WTC11 (cell line): ENCODE measurements around the gene RGS19. TPM values are rescaled to one million over a fixed set of nuclear protein-coding genes. Genes with fewer than 3 reads are reported as not detected.

ENCODE experiments used
- ATAC-seq: fragments of 200-7000 bp; cut with Tn5 transposase; 2 replicates; pipeline ENCODE4 v1.10.0; 2021; ENCODE audit warnings: mild to moderate bottlenecking, moderate library complexity
- CTCF ChIA-PET: fragments of 300-600 bp; sonication (Branson Sonifier 250); formaldehyde crosslinking; loops from one replicate; lab custom pipeline; 2021; ENCODE audit warnings: antibody characterized with exemption; lab: Charles Lee
- POLR2A ChIA-PET: fragments of 350-600 bp; sonication (Branson Sonifier 250); formaldehyde crosslinking; loops from one replicate; lab custom pipeline; 2021; ENCODE audit warnings: antibody characterized with exemption; lab: Charles Lee
- DNase-seq: peaks from one replicate; pipeline ENCODE4 v3.0.0; 2021; ENCODE audit warnings: low spot score
- H3K27ac Mint-ChIP-seq: 2 replicates; pipeline ENCODE4 v1.8.0; 2021; ENCODE audit warnings: mixed read lengths
- H3K27me3 Mint-ChIP-seq: 2 replicates; pipeline ENCODE4 v1.8.0; 2021; ENCODE audit warnings: low read depth, mild to moderate bottlenecking, moderate library complexity, mixed read lengths
- H3K36me3 Mint-ChIP-seq: 2 replicates; pipeline ENCODE4 v1.8.0; 2021; ENCODE audit warnings: mixed read lengths
- H3K4me1 Mint-ChIP-seq: 2 replicates; pipeline ENCODE4 v1.8.0; 2022; ENCODE audit warnings: mixed read lengths
- H3K4me3 Mint-ChIP-seq: 2 replicates; pipeline ENCODE4 v1.8.0; 2021; ENCODE audit warnings: mild to moderate bottlenecking, moderate library complexity, mixed read lengths
- H3K9me3 Mint-ChIP-seq: 2 replicates; pipeline ENCODE4 v1.8.0; 2021; ENCODE audit warnings: mixed read lengths
- CBFB ChIP-seq: sonication (generic); formaldehyde crosslinking; IDR thresholded peaks from 2 replicates; pipeline ENCODE4 v1.8.1; 2022; ENCODE audit warnings: mild to moderate bottlenecking, low read depth, missing genetic modification reagents
- GABPB1 ChIP-seq: sonication (generic); formaldehyde crosslinking; IDR thresholded peaks from 2 replicates; pipeline ENCODE4 v1.8.1; 2023; ENCODE audit warnings: mild to moderate bottlenecking, missing genetic modification reagents
- GTF2I ChIP-seq: fragments of 250-450 bp; sonication (Bioruptor Pico); conservative IDR thresholded peaks from 2 replicates; pipeline ENCODE4 v1.4.0; 2021; ENCODE audit warnings: mild to moderate bottlenecking
- HMGA2 ChIP-seq: fragments of 250-450 bp; sonication (Bioruptor Pico); IDR thresholded peaks from 2 replicates; pipeline ENCODE4 v1.4.0; 2021; ENCODE audit warnings: mild to moderate bottlenecking, moderate library complexity
- SP1 ChIP-seq: sonication (generic); formaldehyde crosslinking; conservative IDR thresholded peaks from 2 replicates; pipeline ENCODE4 v1.8.1; 2022; ENCODE audit warnings: missing genetic modification reagents
- TCF7 ChIP-seq: sonication (generic); formaldehyde crosslinking; IDR thresholded peaks from 2 replicates; pipeline ENCODE4 v1.8.0; 2022; ENCODE audit warnings: mild to moderate bottlenecking, low read depth, missing genetic modification reagents, moderate library complexity
- total RNA-seq: library from RNA; stranded (reverse); gene quantifications from 3 replicates; pipeline ENCODE4 v1.2.3, GENCODE V29; 2021
- TF ChIP-seq, protein P1 (sequence below): sonication (generic); formaldehyde crosslinking; IDR thresholded peaks from 2 replicates; pipeline ENCODE4 v1.8.1; 2023; ENCODE audit warnings: mild to moderate bottlenecking, missing genetic modification reagents
- TF ChIP-seq, protein P2 (sequence below): fragments of 250-450 bp; sonication (Bioruptor Pico); IDR thresholded peaks from 2 replicates; pipeline ENCODE4 v1.9.0; 2021; ENCODE audit warnings: mild to moderate bottlenecking
- TF ChIP-seq, protein P3 (sequence below): sonication (generic); formaldehyde crosslinking; IDR thresholded peaks from 2 replicates; pipeline ENCODE4 v1.8.0; 2022; ENCODE audit warnings: mild to moderate bottlenecking, missing genetic modification reagents
- TF ChIP-seq, protein P4 (sequence below): sonication (generic); formaldehyde crosslinking; IDR thresholded peaks from 2 replicates; pipeline ENCODE4 v1.8.0; 2022; ENCODE audit warnings: mild to moderate bottlenecking, missing genetic modification reagents
- TF ChIP-seq, protein P5 (sequence below): fragments of 250-450 bp; sonication (Bioruptor Pico); IDR thresholded peaks from 2 replicates; pipeline ENCODE4 v1.8.0; 2021; ENCODE audit warnings: mild to moderate bottlenecking
- TF ChIP-seq, protein P6 (sequence below): sonication (generic); formaldehyde crosslinking; conservative IDR thresholded peaks from 2 replicates; pipeline ENCODE4 v1.8.1; 2023; ENCODE audit warnings: mild to moderate bottlenecking, low read depth, missing genetic modification reagents, moderate library complexity
- TF ChIP-seq, protein P7 (sequence below): sonication (generic); formaldehyde crosslinking; IDR thresholded peaks from 2 replicates; pipeline ENCODE4 v1.8.0; 2023; ENCODE audit warnings: missing genetic modification reagents, mild to moderate bottlenecking, borderline replicate concordance

Gene RGS19
- total RNA-seq, 1 experiment from 2014 or later, result 13.8 TPM

DNA sequence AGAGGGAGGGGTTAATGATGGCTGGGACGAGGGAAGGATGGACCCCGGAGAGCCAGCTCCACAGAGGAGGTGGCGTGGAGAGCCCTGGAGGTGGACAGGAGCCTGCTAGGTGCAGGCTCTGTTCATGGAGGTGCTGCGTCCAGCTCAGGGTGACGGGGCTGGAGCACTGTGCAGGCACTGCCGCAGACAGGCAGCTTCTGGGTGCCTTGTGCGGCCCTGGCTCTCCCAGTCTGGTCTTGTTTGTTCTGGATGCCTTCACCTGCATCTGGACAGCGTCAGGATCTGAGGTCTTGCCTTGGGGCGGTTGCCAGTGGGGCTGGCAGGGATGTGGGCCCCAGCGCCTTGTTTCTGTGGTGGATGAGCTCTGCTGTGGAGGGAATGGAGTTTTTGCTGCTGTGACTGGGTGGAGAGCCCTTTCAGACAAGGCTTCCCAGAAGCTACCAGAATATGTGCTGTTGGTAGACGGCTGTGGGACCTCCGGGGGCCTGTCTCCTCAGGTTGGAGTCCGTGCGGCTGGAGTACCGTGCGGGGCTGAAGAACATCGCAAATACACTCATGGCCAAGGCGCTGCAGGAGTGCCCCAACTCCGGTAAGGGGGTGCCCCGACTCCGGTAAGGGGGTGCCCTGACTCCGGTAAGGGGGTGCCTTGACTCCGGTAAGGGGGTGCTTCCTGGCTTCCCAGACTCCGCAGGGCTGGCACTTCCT, 51.2 kb downstream of the RGS19 start (continued):
- TF ChIP-seq, protein P1, sequence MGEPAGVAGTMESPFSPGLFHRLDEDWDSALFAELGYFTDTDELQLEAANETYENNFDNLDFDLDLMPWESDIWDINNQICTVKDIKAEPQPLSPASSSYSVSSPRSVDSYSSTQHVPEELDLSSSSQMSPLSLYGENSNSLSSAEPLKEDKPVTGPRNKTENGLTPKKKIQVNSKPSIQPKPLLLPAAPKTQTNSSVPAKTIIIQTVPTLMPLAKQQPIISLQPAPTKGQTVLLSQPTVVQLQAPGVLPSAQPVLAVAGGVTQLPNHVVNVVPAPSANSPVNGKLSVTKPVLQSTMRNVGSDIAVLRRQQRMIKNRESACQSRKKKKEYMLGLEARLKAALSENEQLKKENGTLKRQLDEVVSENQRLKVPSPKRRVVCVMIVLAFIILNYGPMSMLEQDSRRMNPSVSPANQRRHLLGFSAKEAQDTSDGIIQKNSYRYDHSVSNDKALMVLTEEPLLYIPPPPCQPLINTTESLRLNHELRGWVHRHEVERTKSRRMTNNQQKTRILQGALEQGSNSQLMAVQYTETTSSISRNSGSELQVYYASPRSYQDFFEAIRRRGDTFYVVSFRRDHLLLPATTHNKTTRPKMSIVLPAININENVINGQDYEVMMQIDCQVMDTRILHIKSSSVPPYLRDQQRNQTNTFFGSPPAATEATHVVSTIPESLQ (CRISPR knock-in tag), result no peak

DNA sequence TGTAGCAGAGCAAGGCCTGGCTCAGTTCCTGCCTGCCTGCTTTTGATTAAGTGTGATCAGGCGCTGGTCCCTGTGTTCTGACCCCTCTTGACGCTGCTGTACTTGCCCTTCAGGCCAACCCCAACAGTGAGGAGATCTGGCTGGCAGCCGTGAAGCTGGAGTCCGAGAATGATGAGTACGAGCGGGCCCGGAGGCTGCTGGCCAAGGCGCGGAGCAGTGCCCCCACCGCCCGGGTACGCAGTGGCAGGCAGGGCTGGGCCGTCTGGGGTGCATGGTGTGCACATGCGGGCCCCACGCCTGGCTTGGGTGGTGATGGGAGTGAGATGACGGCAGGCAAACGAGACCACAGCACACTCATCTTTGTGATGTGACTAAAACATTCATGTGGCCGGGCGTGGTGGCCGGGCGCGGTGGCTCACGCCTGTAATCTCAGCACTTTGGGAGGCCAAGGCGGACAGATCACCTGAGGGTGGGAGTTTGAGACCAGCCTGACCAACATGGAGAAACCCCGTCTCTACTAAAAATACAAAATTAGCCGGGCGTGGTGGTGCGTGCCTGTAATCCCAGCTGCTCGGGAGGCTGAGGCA, 53.4 kb downstream of the RGS19 start:
- Mint-ChIP-seq H3K36me3 (peaks cover 66% of the 10 kb centered on the region), H3K27me3 (no peaks in the 10 kb centered on the region), H3K4me3 (no peak overlapping the region), H3K27ac (no peak overlapping the region), H3K9me3 (no peaks in the 10 kb centered on the region), H3K4me1 (no peaks in the 10 kb centered on the region)
- DNase-seq (no peak), ATAC-seq (no peak)
- CTCF ChIA-PET, result interaction anchor here (3.0 kb wide), 1 partner anchor 45 kb away, joined by 11 read pairs; the partner anchor contains the start of gene PRPF6
- POLR2A ChIA-PET, result no interaction called here
- TF ChIP-seq, protein P2, sequence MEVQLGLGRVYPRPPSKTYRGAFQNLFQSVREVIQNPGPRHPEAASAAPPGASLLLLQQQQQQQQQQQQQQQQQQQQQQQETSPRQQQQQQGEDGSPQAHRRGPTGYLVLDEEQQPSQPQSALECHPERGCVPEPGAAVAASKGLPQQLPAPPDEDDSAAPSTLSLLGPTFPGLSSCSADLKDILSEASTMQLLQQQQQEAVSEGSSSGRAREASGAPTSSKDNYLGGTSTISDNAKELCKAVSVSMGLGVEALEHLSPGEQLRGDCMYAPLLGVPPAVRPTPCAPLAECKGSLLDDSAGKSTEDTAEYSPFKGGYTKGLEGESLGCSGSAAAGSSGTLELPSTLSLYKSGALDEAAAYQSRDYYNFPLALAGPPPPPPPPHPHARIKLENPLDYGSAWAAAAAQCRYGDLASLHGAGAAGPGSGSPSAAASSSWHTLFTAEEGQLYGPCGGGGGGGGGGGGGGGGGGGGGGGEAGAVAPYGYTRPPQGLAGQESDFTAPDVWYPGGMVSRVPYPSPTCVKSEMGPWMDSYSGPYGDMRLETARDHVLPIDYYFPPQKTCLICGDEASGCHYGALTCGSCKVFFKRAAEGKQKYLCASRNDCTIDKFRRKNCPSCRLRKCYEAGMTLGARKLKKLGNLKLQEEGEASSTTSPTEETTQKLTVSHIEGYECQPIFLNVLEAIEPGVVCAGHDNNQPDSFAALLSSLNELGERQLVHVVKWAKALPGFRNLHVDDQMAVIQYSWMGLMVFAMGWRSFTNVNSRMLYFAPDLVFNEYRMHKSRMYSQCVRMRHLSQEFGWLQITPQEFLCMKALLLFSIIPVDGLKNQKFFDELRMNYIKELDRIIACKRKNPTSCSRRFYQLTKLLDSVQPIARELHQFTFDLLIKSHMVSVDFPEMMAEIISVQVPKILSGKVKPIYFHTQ (CRISPR knock-in tag), result no peak
- TF ChIP-seq GABPB1 (no peak), GTF2I (CRISPR knock-in tag) (no peak), SP1 (no peak), TCF7 (no peak), HMGA2 (CRISPR knock-in tag) (no peak), CBFB (CRISPR knock-in tag) (no peak)
- TF ChIP-seq, protein P3, sequence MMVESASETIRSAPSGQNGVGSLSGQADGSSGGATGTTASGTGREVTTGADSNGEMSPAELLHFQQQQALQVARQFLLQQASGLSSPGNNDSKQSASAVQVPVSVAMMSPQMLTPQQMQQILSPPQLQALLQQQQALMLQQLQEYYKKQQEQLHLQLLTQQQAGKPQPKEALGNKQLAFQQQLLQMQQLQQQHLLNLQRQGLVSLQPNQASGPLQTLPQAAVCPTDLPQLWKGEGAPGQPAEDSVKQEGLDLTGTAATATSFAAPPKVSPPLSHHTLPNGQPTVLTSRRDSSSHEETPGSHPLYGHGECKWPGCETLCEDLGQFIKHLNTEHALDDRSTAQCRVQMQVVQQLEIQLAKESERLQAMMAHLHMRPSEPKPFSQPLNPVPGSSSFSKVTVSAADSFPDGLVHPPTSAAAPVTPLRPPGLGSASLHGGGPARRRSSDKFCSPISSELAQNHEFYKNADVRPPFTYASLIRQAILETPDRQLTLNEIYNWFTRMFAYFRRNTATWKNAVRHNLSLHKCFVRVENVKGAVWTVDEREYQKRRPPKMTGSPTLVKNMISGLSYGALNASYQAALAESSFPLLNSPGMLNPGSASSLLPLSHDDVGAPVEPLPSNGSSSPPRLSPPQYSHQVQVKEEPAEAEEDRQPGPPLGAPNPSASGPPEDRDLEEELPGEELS (CRISPR knock-in tag), result no peak
- TF ChIP-seq, protein P4, sequence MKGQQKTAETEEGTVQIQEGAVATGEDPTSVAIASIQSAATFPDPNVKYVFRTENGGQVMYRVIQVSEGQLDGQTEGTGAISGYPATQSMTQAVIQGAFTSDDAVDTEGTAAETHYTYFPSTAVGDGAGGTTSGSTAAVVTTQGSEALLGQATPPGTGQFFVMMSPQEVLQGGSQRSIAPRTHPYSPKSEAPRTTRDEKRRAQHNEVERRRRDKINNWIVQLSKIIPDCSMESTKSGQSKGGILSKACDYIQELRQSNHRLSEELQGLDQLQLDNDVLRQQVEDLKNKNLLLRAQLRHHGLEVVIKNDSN (CRISPR knock-in tag), result no peak
- TF ChIP-seq, protein P5, sequence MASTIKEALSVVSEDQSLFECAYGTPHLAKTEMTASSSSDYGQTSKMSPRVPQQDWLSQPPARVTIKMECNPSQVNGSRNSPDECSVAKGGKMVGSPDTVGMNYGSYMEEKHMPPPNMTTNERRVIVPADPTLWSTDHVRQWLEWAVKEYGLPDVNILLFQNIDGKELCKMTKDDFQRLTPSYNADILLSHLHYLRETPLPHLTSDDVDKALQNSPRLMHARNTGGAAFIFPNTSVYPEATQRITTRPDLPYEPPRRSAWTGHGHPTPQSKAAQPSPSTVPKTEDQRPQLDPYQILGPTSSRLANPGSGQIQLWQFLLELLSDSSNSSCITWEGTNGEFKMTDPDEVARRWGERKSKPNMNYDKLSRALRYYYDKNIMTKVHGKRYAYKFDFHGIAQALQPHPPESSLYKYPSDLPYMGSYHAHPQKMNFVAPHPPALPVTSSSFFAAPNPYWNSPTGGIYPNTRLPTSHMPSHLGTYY (CRISPR knock-in tag), result no peak
- TF ChIP-seq, protein P6, sequence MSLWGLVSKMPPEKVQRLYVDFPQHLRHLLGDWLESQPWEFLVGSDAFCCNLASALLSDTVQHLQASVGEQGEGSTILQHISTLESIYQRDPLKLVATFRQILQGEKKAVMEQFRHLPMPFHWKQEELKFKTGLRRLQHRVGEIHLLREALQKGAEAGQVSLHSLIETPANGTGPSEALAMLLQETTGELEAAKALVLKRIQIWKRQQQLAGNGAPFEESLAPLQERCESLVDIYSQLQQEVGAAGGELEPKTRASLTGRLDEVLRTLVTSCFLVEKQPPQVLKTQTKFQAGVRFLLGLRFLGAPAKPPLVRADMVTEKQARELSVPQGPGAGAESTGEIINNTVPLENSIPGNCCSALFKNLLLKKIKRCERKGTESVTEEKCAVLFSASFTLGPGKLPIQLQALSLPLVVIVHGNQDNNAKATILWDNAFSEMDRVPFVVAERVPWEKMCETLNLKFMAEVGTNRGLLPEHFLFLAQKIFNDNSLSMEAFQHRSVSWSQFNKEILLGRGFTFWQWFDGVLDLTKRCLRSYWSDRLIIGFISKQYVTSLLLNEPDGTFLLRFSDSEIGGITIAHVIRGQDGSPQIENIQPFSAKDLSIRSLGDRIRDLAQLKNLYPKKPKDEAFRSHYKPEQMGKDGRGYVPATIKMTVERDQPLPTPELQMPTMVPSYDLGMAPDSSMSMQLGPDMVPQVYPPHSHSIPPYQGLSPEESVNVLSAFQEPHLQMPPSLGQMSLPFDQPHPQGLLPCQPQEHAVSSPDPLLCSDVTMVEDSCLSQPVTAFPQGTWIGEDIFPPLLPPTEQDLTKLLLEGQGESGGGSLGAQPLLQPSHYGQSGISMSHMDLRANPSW (CRISPR knock-in tag), result no peak
- TF ChIP-seq, protein P7, sequence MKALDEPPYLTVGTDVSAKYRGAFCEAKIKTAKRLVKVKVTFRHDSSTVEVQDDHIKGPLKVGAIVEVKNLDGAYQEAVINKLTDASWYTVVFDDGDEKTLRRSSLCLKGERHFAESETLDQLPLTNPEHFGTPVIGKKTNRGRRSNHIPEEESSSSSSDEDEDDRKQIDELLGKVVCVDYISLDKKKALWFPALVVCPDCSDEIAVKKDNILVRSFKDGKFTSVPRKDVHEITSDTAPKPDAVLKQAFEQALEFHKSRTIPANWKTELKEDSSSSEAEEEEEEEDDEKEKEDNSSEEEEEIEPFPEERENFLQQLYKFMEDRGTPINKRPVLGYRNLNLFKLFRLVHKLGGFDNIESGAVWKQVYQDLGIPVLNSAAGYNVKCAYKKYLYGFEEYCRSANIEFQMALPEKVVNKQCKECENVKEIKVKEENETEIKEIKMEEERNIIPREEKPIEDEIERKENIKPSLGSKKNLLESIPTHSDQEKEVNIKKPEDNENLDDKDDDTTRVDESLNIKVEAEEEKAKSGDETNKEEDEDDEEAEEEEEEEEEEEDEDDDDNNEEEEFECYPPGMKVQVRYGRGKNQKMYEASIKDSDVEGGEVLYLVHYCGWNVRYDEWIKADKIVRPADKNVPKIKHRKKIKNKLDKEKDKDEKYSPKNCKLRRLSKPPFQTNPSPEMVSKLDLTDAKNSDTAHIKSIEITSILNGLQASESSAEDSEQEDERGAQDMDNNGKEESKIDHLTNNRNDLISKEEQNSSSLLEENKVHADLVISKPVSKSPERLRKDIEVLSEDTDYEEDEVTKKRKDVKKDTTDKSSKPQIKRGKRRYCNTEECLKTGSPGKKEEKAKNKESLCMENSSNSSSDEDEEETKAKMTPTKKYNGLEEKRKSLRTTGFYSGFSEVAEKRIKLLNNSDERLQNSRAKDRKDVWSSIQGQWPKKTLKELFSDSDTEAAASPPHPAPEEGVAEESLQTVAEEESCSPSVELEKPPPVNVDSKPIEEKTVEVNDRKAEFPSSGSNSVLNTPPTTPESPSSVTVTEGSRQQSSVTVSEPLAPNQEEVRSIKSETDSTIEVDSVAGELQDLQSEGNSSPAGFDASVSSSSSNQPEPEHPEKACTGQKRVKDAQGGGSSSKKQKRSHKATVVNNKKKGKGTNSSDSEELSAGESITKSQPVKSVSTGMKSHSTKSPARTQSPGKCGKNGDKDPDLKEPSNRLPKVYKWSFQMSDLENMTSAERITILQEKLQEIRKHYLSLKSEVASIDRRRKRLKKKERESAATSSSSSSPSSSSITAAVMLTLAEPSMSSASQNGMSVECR, result no peak
- TF ChIP-seq, protein P1 (CRISPR knock-in tag), result no peak
